GM21390 (cell line): ENCODE measurements around the gene SH3RF3.

ENCODE experiments used
- ATAC-seq: cut with Tn5 transposase; IDR thresholded peaks from one replicate; pipeline ENCODE4 v1.9.1; 2021; ENCODE audit not compliant: unreplicated experiment

The SH3RF3 gene

DNA sequence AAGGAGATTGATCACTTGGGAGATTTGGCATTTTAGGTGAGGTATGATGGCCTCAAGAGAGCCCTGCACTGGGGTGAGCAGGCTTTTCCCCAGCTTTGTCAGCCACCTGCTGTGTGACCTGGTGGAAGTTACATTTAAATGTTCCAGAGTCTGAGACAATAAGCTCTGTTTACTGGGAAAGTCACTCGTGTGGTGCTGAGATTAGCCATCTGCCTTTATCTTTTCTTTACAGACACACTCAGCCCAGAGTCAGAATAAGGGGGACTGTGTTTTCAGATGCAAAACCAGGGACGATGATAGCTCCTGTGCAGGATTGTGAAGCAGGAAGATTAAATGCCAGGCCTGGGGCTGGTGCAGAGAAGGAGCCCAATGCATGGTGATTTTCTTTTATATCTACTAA, 47.9 kb downstream of the SH3RF3 start:
- ATAC-seq = no peak

DNA sequence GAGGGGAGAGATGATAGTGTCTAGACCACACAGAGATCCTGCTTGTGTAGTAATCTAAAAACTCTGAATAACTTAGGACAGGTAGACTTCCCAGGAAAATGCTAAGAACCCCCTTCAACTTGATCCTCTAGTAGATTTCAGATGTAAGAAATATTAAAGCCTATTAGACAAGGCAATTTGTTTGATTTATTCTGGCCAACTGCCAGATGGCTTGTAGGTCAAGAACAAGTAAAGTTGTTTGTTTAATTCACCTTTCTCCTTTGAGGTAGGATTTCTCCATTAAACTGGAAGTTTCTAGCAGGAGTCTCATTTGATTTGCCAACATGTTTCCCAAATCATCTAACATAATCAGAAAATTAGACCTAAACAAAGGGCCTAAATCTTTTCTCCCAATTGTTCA, 48.6 kb downstream of the SH3RF3 start:
- no peak for ATAC-seq

GRCh38 chr2:109178968-109179367, 50.0 kb downstream of the SH3RF3 start:
- no peak for ATAC-seq

DNA sequence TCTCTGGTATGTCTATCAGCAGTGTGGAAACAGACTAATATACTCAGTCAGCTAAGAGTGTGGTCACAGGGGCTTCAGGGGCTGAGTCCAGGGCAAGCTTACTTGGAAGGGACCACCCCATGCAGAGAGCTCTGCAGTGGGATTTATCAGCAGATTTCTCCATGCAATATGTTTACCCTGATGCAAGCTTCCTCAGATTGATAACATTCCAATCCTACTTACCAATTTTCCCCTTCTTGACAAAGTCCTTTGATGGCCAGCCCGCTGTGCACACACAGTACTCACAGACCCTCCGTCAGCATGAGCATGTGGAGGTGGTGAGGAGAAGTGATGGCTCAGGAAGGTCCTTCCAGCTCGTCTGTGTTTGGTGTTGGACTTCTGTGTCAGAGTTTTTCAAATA, 51.8 kb downstream of the SH3RF3 start:
- ATAC-seq = no peak

- ATAC-seq = no peak
Measured at GRCh38 chr2:109182426-109182825, 53.4 kb downstream of the SH3RF3 start.

DNA sequence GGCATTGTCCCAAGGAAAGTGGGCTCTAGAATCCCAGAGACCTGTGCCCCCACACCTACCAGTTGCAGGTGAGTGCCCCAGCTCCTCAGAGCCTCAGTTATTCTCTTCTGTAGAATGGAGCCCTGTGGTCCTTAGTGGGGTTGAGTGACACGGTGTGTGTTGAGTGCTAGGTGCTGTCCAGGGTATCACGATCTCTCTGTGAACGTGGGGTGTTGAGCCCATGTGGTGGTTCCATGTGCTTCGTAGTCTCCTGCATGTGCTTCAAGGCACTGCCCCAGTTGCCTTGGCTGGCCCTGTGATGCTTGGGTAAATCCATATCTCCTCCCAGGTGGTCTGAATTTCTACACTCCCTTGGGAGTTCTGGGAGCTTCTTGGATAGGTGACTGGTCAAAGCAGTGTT, 54.9 kb downstream of the SH3RF3 start:
- ATAC-seq = no peak

DNA sequence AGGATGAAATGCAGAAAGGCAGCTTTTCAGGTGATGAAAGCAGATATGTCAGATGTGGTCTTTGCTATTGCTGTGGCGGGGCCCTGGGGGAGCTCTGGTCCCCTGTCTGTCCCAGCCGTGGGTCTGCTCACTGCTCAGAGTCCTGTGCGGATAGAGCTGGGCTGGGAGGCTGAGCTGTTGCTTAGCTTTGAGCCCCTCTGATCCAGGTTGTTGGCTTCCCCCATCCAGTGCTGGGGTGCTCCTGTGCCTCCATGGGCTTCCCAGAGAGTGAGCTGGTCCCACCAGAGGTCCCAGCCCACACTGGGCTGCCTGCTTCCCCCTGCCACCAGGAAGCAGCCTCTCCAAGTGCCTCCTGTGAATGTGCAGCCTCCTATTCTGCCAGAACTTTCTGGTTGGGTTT, 55.4 kb downstream of the SH3RF3 start:
- no peak for ATAC-seq

- no peak for ATAC-seq
Measured at GRCh38 chr2:109185338-109185737, 56.3 kb downstream of the SH3RF3 start.

DNA sequence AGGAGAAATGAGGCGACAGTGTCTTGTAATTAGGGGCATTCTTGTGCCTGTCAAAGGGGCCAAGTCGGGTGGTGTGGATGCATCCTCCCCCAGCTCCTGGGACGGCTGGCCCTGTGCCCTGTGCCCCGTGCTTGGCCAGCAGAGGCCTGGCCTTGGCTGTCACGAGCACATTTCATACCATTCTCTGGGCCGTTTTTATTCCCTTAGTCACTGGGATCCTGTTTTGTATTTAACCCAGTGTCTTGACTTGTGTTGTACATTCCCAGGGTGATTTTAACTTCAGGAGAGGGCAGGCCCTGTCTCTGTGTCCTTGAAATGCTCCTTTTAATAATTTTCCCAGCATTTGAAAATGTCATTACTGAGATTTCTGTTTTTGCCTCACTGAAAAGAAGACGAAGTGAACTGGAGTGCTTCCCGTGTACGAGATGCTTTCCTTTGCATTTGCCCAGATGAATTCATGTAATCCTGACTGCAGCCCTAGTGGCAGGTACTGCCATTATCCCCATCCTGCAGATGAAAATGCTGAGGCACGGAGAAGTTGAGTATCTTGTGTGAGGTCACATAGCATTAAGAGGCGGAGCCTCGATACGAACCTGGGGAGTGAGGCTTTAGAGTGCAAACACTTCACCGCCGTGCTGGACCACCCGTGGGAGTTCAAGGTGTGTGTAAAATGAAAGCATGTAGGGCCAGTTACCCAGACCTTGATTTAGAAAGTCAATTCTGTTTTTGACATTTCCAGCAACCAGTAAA, 57.0 kb downstream of the SH3RF3 start:
- no peak for ATAC-seq

DNA sequence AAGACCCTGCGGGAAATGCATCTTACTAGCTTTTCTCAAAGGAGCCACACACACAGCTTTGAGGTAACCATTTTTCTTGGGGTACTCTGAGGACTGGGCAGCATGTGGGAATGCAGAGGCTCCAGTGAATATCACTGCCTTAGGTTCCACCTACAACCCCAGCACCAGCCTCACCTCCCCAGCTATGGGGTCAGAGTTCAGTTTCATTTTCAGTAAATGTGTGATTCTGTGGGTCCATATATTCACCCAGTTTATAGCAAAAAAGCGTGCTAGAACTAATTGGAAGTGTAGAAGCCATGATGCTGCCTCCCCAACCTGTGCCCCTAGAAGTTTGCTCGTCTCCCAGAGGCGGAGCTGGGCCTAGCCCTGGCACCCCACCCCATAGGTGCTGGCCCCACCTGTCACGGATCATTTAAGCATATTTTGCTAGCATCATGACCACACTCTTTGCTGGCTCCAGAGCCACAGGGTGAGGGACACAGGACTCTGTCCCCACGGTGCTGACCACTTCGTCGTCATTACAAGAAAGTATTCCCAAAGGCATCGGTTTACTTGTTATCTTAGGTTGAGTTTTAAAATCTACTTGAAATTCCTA, 57.7 kb downstream of the SH3RF3 start:
- no peak for ATAC-seq

DNA sequence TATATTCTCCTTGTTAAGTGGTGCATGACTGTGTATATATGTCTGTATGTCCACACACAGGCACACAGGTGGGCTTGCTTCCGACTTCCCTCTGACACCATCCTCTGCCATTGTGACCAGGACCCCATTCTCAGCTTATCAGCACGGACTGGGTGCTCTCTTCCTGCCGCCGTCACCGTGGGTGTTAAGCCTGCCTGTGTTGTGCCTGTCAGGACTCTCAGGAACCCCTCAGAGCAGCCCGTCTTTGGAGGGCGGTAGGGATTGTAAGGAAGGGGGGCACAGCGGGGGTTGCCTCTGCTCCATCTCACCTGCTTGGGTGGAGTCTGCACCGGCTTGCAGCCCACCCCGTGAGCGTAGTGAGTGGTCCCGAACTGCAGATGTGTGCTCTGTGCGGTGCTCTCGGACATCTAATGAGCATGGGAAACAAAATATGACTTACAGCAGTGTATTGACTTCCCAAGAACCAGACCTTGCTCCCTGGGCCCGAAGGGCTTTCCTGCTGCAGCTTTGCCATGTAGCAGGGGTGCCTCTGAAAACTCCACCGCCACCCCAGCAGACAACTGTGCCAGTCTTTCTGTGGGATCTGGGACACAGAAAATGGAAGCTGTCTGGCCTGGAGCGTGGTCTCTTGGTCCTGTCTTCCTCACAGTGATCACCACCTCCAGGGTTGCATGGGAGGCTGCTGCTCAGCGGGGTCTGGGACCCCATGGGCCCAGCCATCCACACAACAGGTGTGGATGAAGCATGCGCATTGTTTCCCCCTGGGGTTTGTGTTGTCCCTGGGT, 58.9 kb downstream of the SH3RF3 start:
- ATAC-seq = no peak

GRCh38 chr2:109188496-109188890, 59.5 kb downstream of the SH3RF3 start:
- ATAC-seq = no peak

- ATAC-seq = no peak
Measured at GRCh38 chr2:109188898-109189297, 59.9 kb downstream of the SH3RF3 start.

DNA sequence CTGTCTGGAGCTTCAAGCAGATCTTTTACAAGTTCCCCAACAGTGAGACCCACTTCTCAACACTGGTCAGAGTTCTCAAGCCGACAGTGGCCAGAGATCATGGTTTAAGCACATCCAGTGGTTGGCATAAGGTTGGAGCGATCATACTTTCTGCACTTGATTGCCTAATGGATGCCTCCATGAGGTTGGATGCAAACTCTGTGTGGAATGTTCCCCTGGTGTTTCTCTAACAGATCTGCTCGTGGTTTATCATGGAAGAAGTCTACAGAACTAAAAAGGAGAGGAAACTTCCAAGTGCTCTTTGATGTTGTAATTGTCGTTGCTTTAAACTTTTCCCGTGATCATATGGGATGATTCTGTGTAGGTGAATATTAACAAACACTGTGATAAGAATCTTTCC, 60.7 kb downstream of the SH3RF3 start:
- ATAC-seq = no peak

DNA sequence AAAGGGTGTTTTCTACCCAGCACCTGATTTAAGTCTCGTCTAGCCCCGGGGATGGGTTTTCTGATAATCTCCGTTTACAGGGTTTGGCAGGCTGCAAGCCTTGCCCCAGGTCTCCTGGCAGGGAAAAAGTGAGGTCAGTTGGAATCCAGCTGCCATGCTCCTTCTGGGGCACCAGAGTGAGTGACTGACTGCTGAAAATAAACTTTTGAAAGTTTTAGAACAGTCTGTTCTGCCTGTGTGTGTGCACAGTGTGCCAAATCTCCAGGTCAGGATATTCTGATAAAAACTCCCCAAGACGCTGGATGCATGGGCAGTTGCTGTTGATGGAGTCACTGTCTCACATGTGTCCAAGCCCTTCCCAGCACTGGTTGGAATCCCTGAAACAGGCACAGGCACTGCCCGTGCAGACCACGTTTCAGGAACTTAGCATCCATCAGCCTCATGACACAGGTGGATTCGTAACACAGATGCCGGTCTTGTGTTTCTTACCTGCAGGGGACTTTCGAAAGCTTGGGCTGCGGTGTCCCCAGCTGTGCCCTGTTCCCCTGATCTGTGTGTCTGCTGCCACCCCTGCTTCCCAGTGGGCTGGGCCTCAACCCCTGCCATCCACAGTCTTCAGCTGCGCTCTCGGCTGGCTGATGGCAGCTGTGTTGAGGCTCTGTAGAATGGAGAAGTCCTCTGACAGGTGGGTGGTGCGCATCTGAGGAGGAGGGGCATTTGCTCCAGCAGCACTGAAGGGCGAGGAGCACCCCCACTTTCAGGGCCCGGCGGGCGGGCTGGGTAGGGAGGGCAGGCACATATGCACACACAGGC, 65.0 kb downstream of the SH3RF3 start:
- no peak for ATAC-seq

- no peak for ATAC-seq
Measured at GRCh38 chr2:109194620-109194937, 65.6 kb downstream of the SH3RF3 start.

GRCh38 chr2:109195193-109196045, 66.4 kb downstream of the SH3RF3 start:
- ATAC-seq = no peak

DNA sequence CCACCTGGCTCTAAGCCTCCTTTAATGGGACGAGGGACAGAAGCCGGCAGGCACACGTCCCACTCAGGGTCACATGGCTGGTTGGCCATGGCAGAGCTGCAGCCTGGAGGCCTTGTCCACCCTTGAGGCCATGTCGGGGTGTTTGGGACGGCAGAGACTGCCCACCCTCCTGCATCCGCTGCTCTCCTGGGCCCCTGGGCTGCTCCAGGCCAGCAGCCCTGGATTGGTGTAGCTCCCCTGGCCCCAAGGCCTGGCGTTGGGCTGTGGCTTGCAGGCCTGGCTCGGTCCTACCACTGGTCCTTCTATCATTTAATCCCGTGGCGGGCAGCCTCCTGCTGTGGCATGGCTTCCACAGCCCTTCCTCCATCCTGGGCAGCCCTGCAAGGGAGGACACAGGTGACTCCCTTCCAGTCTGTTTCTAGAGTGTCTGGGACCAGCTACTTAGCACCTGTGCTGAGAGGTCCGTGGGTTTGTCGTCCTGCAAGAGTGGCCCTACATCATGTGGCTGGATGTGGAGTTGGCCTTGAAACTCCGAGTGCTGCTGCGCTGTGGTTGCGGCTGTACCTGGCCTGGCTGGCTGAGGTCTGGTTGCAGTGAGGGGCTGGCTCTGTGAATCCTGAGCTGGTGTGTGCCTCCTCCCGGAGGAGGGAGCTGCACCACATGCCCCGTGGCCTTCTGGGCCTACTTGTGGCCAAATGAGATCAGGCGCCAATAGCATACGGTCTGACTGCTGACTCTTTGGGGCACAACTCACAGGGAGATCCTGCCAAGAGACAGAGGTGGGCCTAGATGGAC, 67.3 kb downstream of the SH3RF3 start:
- no peak for ATAC-seq

GRCh38 chr2:109197491-109198418, 68.8 kb downstream of the SH3RF3 start:
- no peak for ATAC-seq
